Measurements from ENCODE around the gene THBS2. TPM values are rescaled to one million over a fixed set of nuclear protein-coding genes. Genes with fewer than 3 reads are reported as not detected.
A peak's percentile ranks its signal among the peaks of the same experiment; 100 is the strongest.

The THBS2 gene
- total RNA-seq, 1 donor from 2014 or later, result 135 TPM

- no peaks in the 10 kb centered on the region for H3K27me3 ChIP-seq (ENCODE audit: insufficient read depth, low read length)
- peaks cover 7% of the 10 kb centered on the region for H3K9me3 ChIP-seq (ENCODE audit: insufficient read depth, low read depth, low read length)
- DNase-seq (ENCODE audit: low read depth) (no peak), FAIRE-seq (no peak)
- no peaks in the 10 kb centered on the region for H3K79me2 ChIP-seq (ENCODE audit: insufficient read depth, low read length)
- peaks cover 11% of the 10 kb centered on the region for H4K20me1 ChIP-seq (ENCODE audit: insufficient read depth, low read length)
- peaks cover 60% of the 10 kb centered on the region for H3K36me3 Mint-ChIP-seq (ENCODE audit: low read depth, unreplicated experiment)
- H3K27ac ChIP-seq (ENCODE audit: low read depth, low read length), result no peak overlapping the region
- peaks cover 26% of the 10 kb centered on the region for H3K36me3 ChIP-seq (ENCODE audit: insufficient read depth, low read length)
- H2AFZ ChIP-seq (ENCODE audit: low read depth, low read length), result no peak overlapping the region
- no peak overlapping the region for H3K9ac ChIP-seq (ENCODE audit: low read length)
- H3K4me1 ChIP-seq (ENCODE audit: insufficient read depth, low read length), result peaks cover 4% of the 10 kb centered on the region
- H3K4me3 Mint-ChIP-seq (ENCODE audit: unreplicated experiment), result no peak overlapping the region
- no peak overlapping the region for H3K27ac Mint-ChIP-seq (ENCODE audit: unreplicated experiment)
- no peak overlapping the region for H3K4me3 ChIP-seq (ENCODE audit: insufficient read depth, low read depth, low read length)
- H3K9me3 Mint-ChIP-seq (ENCODE audit: unreplicated experiment), result peaks cover 14% of the 10 kb centered on the region
- H3K4me1 Mint-ChIP-seq (ENCODE audit: low read depth, unreplicated experiment), result peaks cover 2% of the 10 kb centered on the region
- no peak overlapping the region for H3K4me2 ChIP-seq (ENCODE audit: low read length)
- TF ChIP-seq CTCF (IDR thresholded peaks at IDR 0.05; ENCODE audit: insufficient read depth, low read depth, low read length) (no peak), EZH2 (IDR thresholded peaks at IDR 0.05; ENCODE audit: insufficient read depth, low read length) (no peak)
- no peaks in the 10 kb centered on the region for H3K27me3 Mint-ChIP-seq (ENCODE audit: low read depth, unreplicated experiment)
Observed at GRCh38 chr6:169235286-169235685, 18.4 kb downstream of the THBS2 start.

DNA sequence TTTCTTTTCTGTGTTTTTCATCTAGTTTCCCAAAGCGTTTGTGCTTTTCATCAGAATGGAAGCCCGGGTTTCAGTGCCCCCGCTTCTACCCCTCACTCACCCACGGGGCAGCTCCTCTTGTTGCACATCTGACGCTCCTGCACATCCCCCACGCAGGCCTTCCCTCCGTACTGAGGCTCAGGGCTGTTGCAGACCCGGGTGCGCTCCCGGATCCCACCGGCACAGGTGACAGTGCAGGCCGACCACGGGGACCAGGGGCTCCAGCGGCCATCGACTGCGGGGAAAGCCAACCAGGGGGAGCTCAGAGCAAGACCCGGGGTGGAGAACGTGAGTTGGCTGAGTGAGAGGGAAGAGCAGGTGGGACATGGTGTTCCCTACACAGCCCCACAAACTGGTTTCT, 19.0 kb downstream of the THBS2 start:
- peaks cover 11% of the 10 kb centered on the region for H4K20me1 ChIP-seq (ENCODE audit: insufficient read depth, low read length)
- Mint-ChIP-seq H3K27me3 (ENCODE audit: low read depth, unreplicated experiment) (no peaks in the 10 kb centered on the region), H3K4me3 (ENCODE audit: unreplicated experiment) (no peak overlapping the region), H3K36me3 (ENCODE audit: low read depth, unreplicated experiment) (peaks cover 65% of the 10 kb centered on the region), H3K9me3 (ENCODE audit: unreplicated experiment) (peaks cover 14% of the 10 kb centered on the region), H3K4me1 (ENCODE audit: low read depth, unreplicated experiment) (peaks cover 2% of the 10 kb centered on the region), H3K27ac (ENCODE audit: unreplicated experiment) (no peak overlapping the region)
- no peak overlapping the region for H2AFZ ChIP-seq (ENCODE audit: low read depth, low read length)
- no peak overlapping the region for H3K4me3 ChIP-seq (ENCODE audit: insufficient read depth, low read depth, low read length)
- no peak overlapping the region for H3K4me2 ChIP-seq (ENCODE audit: low read length)
- peaks cover 26% of the 10 kb centered on the region for H3K36me3 ChIP-seq (ENCODE audit: insufficient read depth, low read length)
- no peaks in the 10 kb centered on the region for H3K79me2 ChIP-seq (ENCODE audit: insufficient read depth, low read length)
- FAIRE-seq, result no peak
- no peaks in the 10 kb centered on the region for H3K4me1 ChIP-seq (ENCODE audit: insufficient read depth, low read length)
- no peak for DNase-seq (ENCODE audit: low read depth)
- H3K27ac ChIP-seq (ENCODE audit: low read depth, low read length), result no peak overlapping the region
- H3K9me3 ChIP-seq (ENCODE audit: insufficient read depth, low read depth, low read length), result peaks cover 7% of the 10 kb centered on the region
- H3K9ac ChIP-seq (ENCODE audit: low read length), result no peak overlapping the region
- H3K27me3 ChIP-seq (ENCODE audit: insufficient read depth, low read length), result no peaks in the 10 kb centered on the region
- TF ChIP-seq CTCF (IDR thresholded peaks at IDR 0.05; ENCODE audit: insufficient read depth, low read depth, low read length) (no peak), EZH2 (IDR thresholded peaks at IDR 0.05; ENCODE audit: insufficient read depth, low read length) (no peak)

- Mint-ChIP-seq H3K4me3 (ENCODE audit: unreplicated experiment) (no peak overlapping the region), H3K36me3 (ENCODE audit: low read depth, unreplicated experiment) (peaks cover 64% of the 10 kb centered on the region), H3K4me1 (ENCODE audit: low read depth, unreplicated experiment) (no peaks in the 10 kb centered on the region), H3K27me3 (ENCODE audit: low read depth, unreplicated experiment) (no peaks in the 10 kb centered on the region), H3K9me3 (ENCODE audit: unreplicated experiment) (peaks cover 14% of the 10 kb centered on the region), H3K27ac (ENCODE audit: unreplicated experiment) (no peak overlapping the region)
- TF ChIP-seq EZH2 (IDR thresholded peaks at IDR 0.05; ENCODE audit: insufficient read depth, low read length) (no peak), CTCF (IDR thresholded peaks at IDR 0.05; ENCODE audit: insufficient read depth, low read depth, low read length) (no peak)
- no peak overlapping the region for H2AFZ ChIP-seq (ENCODE audit: low read depth, low read length)
- H3K4me2 ChIP-seq (ENCODE audit: low read length), result no peak overlapping the region
- H3K4me3 ChIP-seq (ENCODE audit: insufficient read depth, low read depth, low read length), result no peak overlapping the region
- H3K9ac ChIP-seq (ENCODE audit: low read length), result no peak overlapping the region
- no peak for DNase-seq (ENCODE audit: low read depth)
- no peaks in the 10 kb centered on the region for H3K4me1 ChIP-seq (ENCODE audit: insufficient read depth, low read length)
- H3K27me3 ChIP-seq (ENCODE audit: insufficient read depth, low read length), result no peaks in the 10 kb centered on the region
- H4K20me1 ChIP-seq (ENCODE audit: insufficient read depth, low read length), result peaks cover 11% of the 10 kb centered on the region
- peaks cover 26% of the 10 kb centered on the region for H3K36me3 ChIP-seq (ENCODE audit: insufficient read depth, low read length)
- H3K79me2 ChIP-seq (ENCODE audit: insufficient read depth, low read length), result no peaks in the 10 kb centered on the region
- H3K9me3 ChIP-seq (ENCODE audit: insufficient read depth, low read depth, low read length), result peaks cover 7% of the 10 kb centered on the region
- peak; percentile 47 for FAIRE-seq
- H3K27ac ChIP-seq (ENCODE audit: low read depth, low read length), result no peak overlapping the region
Observed at GRCh38 chr6:169233832-169234231, 19.8 kb downstream of the THBS2 start.
